ENCODE measurements around the gene SYK. TPM values are rescaled to one million over a fixed set of nuclear protein-coding genes. Genes with fewer than 3 reads are reported as not detected.

SYK gene
- total and polyA plus RNA-seq, 2 donors (not counting 1 experiment from before 2014, with no cell fraction given): 60.3 to 242 TPM

DNA sequence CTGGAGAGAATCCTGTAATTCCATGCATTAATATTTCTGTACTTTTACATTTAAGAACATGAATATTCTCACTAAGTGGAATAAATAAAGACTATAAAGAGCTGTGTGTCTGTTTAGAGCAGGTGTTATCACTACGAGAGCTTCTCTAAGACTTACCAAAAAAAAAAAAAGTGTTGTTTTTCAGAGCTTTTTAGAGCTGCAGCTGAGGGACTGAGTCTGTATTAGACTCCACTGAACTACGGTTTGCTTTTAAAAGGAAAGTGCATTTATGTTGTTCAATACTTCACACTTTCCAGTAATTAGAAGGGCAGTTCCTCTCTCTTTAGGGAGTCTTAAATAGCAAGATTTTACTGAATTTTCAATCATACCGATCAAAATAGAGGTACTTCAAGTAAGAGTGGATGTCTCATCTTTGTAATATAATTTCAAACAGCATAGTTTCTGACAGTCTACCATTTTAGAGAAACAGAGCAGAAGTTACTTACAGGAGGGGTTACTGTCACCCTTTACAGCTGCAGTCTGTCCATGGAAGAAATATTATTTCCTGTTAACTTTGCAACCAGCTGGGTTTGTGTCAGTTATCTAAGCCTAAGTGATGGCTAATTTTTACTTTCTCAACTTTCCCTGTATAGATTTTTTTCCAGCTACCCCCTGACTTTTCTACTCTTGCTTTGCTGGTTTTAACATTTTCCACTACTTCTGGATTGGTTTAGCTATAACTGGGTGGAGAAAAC lies 2.4 kb downstream of the SYK start:
- Histone ChIP-seq H3K36me3 (replicated peaks in 1 of 2; ENCODE audit: control extremely low read depth in 1 of 2, control insufficient read depth in 1 of 2, extremely low read depth in 1 of 2, insufficient read depth in 2 of 2, low read length in 1 of 2) (peaks cover 2 to 18% of the 10 kb centered on the region in 2 experiments), H3K79me2 (ENCODE audit: control insufficient read depth, insufficient read depth, low read length) (peaks cover 89% of the 10 kb centered on the region), H4K20me1 (ENCODE audit: control insufficient read depth, insufficient read depth, low read length, poor library complexity, severe bottlenecking) (peaks cover 28% of the 10 kb centered on the region), H3K9me3 (ENCODE audit: control extremely low read depth in 1 of 3, control insufficient read depth in 2 of 3, insufficient read depth in 1 of 3, low read length in 2 of 3) (no peaks in the 10 kb centered on the region), H3K27ac (ENCODE audit: low read length in 2 of 2) (peak overlapping the region; percentile 40 to 93), H3K4me2 (replicated peaks; ENCODE audit: low read depth, low read length, poor library complexity, severe bottlenecking) (peak overlapping the region; percentile 87), H3K4me1 (ENCODE audit: control insufficient read depth in 2 of 2, insufficient read depth in 2 of 2, low read length in 2 of 2) (peaks cover 70 to 72% of the 10 kb centered on the region in 2 donors), H3K9ac (ENCODE audit: low read length) (peak overlapping the region; percentile 96), H3K4me3 (ENCODE audit: control extremely low read depth in 1 of 5, extremely low read depth in 1 of 5, insufficient read depth in 1 of 5, low read depth in 2 of 5, low read length in 4 of 5) (peak overlapping the region; percentile 19 to 98 (median 87)), H3K27me3 (replicated peaks in 1 of 4; ENCODE audit: control extremely low read depth in 1 of 4, control insufficient read depth in 3 of 4, insufficient read depth in 4 of 4, low read length in 3 of 4) (no peaks in the 10 kb centered on the region), H2AFZ (ENCODE audit: insufficient read depth, low read depth, low read length, poor library complexity, severe bottlenecking) (peak overlapping the region; percentile 32)
- DNase-seq (no peak), ATAC-seq (ENCODE audit: low read depth) (no peak)
- ChIA-PET POLR2A (interaction anchor here (0.5 to 2.0 kb wide), 6 partner anchors 9 to 990 kb away, joined by 3 to 7 read pairs (median 4); no protein-coding TSS in a partner anchor), CTCF (interaction anchor here (1.1 to 2.7 kb wide), 9 partner anchors 9 to 48 kb away, joined by 3 to 21 read pairs (median 6); no protein-coding TSS in a partner anchor)
- Mint-ChIP-seq H3K4me3 (peak overlapping the region; percentile 97), H3K9me3 (ENCODE audit: insufficient read depth) (no peaks in the 10 kb centered on the region), H3K27me3 (no peaks in the 10 kb centered on the region), H3K4me1 (peaks cover 82% of the 10 kb centered on the region), H3K27ac (peak overlapping the region; percentile 91)
- TF ChIP-seq, protein P1, sequence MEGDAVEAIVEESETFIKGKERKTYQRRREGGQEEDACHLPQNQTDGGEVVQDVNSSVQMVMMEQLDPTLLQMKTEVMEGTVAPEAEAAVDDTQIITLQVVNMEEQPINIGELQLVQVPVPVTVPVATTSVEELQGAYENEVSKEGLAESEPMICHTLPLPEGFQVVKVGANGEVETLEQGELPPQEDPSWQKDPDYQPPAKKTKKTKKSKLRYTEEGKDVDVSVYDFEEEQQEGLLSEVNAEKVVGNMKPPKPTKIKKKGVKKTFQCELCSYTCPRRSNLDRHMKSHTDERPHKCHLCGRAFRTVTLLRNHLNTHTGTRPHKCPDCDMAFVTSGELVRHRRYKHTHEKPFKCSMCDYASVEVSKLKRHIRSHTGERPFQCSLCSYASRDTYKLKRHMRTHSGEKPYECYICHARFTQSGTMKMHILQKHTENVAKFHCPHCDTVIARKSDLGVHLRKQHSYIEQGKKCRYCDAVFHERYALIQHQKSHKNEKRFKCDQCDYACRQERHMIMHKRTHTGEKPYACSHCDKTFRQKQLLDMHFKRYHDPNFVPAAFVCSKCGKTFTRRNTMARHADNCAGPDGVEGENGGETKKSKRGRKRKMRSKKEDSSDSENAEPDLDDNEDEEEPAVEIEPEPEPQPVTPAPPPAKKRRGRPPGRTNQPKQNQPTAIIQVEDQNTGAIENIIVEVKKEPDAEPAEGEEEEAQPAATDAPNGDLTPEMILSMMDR (IDR thresholded peaks at IDR 0.05): no peak
- TF ChIP-seq EZH2 (IDR thresholded peaks at IDR 0.05; ENCODE audit: borderline replicate concordance, insufficient read depth, low read depth, low read length, poor library complexity, severe bottlenecking): no peak
- WGBS (ENCODE audit: insufficient coverage): no CpG with 5 or more reads among the region's 3 CpGs
- intact Hi-C loops (cut with micrococcal nuclease): loop anchor here (1.0 kb wide), 2 partner anchors 9 to 11 kb away; no protein-coding TSS in a partner anchor

Data from B cell (primary cell).